NCI-H345 (cell line): Measurements from ENCODE around the gene KCTD10.
"Not testable (repeated sequence)": the region's sequence is repeated elsewhere in the genome, so short reads cannot be mapped to it uniquely, and the experiment has no call there.

Source experiments
- DNase-seq: peaks from one replicate; lab custom pipeline; 2025; lab: John Stamatoyannopoulos, UW

The KCTD10 gene

DNA sequence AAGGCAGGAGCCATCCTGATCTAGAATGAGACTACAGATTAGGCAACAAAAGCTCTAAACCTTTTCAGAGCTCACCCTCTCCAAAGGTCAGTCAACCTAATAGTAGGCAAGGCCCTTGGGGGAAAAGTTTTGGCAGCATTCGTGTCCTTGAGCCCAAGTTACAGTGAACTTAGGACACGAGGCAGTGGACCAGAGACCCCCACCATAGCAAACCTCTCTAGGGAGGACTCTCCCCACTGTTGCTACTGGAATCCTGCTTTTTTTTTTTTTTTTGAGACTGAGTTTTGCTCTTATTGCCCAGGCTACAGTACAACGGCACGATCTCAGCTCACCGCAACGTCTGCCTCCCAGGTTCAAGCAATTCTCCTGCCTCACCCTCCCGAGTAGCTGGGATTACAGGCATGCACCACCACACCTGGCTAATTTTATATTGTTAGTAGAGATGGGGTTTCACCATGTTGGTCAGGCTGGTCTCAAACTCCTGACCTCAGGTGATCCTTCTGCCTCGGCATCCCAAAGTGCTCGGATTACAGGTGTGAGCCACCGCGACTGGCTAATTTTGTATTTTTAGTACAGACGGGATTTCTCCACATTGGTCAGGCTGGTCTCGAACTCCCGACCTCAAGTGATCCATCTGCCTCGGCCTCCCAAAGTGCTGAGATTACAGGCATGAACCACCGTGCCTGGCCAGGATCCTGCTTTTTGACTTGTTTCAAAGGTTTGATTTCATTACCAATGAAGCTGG lies 3.4 kb downstream of the KCTD10 start:
- not testable (repeated sequence) for DNase-seq

- no peak for DNase-seq
These were observed 4.1 kb downstream of the KCTD10 start for GRCh38 chr12:109473006-109473405.

GRCh38 chr12:109469517-109469916 lies 7.6 kb downstream of the KCTD10 start:
- no peak for DNase-seq

DNA sequence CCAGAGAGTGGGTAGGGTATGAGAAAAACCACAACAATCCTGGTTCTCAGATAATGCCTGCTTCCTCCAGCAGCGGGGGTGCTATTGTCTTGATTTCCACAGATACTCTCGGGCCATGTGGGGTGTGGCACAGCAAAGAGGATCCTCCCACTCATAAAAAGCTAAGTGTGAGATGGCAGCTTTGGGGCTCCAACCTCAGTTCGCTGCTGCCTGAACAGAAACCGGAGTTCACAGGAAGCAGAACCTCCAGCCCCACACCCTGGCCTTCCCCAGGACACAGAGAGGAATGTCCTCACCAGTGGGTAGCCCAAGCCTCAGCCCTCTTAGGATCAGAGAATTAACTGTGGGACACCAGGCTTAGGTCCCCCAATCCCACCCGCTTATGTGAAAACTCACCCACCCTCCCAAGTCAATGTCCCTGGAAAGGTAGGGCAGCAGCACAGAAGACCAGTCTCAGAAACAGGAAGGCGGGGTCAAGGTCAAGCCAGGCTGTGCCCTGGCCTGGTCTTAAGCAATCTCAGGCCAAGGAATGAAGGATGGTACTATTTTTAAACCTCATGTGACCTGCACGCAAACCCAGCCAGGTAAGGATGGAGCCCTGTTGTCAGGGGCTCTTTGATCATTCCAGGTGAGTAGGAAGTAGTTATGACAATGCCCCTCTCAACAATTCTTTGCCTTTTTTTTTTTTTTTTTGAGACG lies 9.0 kb downstream of the KCTD10 start:
- no peak for DNase-seq

DNA sequence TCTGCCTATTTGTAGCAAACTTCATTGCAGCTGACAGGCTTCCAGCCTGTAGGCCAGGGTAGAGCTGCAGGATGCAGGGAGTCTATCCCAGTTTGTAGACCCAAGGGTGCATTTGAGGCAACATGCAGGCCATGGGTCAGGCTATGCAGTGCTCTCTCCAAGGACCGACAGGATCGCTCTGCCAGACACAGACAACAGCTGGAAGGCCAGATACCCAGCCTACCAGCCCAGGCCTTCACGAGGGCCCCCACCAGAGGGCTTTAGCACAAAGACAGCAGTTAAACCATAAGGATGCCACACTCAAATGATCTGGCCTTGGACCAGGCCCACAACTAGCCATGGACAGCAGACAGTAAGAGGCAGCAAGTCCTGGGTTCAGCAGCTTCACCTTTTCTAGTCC lies 10.3 kb downstream of the KCTD10 start:
- no peak for DNase-seq

DNA sequence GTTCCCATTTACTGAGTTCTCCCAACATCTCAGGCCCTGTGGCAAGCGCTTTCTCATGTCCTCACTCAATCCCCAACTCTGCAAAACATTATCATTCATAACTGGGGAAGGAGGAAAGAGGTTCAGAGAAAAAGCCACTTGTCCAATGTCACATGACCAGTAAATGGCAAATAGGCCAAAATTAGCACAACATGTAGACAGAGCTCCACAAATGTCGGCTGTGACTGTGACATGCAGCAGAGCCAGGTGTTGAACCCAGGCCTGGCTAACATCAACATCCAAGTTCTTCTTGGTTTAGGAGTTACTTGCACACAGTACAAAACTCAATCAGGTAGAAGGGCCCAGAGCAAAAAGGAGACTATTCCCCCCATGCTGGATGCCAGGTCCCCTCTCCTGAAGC lies 10.8 kb downstream of the KCTD10 start:
- no peak for DNase-seq

GRCh38 chr12:109464642-109465351 lies 12.3 kb downstream of the KCTD10 start:
- DNase-seq = no peak

DNA sequence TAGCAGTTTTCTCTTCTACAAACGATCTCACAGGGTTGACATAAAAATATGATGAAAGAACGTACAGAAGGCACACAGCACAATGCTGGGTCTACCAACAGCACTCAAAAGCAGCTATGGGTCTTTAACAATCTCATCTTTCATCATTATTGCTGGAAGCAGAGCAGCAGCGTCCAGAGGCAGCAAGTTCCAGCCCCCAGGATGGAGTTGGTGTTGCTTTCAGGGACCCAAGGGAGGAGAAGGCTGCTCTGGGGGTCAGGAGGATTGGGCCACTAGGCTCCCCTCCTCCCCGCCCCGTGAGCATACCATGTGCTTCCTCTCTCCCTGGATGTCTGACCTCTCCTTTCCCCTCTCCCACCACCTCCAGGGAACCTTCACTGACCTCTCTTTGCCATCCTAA lies 13.3 kb downstream of the KCTD10 start:
- no peak for DNase-seq

DNA sequence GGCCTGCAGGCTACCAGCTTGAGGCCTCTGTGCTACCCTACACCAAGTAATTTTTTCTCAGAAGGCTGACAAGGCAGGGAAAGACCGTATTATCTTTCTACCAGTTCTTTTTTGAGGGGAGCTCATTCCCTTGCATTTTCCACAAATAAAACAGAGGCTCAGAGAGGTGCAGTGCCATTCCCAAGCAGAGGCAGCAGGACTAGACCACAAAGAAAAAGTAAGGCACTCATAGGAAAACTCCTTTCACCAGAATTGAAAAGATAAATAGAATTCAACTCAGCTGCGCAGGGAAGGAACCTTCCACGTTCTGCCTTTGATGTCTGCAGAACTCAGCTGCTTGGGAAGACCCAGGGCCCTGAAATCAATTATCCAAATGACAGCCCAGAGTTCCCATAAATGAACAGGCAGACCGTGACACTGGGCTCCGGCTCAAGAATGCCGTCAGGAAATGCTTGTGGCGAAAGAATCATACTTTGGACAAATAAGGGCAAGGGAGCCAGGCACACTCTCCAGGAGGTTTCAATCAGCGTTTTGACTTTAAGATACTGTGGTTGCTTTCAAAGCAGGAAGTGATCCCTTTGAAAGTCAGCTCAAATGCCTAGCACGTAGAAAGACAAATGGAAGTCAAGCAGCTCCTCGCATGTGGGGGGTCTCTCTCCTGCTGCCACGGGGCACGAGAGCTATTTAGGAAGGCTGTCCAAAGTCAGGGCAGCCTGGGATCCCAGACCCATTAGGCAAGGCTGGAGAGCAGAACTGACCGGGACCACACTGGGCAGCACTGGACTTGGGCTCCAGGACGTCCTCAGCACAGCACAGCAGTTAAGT lies 14.0 kb downstream of the KCTD10 start:
- no peak for DNase-seq

- no peak for DNase-seq
These were observed 15.0 kb downstream of the KCTD10 start for GRCh38 chr12:109461846-109462756.

- DNase-seq = no peak
These were observed 15.9 kb downstream of the KCTD10 start for GRCh38 chr12:109461049-109461845.

GRCh38 chr12:109460538-109460937 lies 16.6 kb downstream of the KCTD10 start:
- no peak for DNase-seq

- no peak for DNase-seq
These were observed 17.9 kb downstream of the KCTD10 start for GRCh38 chr12:109459247-109459646.

GRCh38 chr12:109458771-109459208 lies 18.3 kb downstream of the KCTD10 start:
- DNase-seq = no peak

DNA sequence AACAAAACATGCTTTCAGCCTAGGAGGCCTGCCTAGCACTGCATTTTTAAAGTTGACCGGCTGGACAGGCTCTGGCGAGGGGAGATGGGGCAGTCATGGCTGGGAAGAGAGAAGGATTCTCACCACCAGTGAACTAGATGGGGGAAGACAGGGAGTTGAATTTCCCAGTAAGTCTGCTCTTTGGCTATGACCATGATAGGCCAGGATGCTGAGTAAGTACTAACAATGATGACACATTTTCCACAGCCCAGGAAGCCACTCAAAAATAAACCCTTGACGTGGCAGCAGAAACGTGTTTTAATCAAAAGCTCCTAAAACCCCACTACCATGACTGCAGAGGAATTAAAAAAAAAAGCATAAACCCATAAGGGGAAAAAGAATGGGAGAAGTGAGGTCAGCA lies 19.0 kb downstream of the KCTD10 start:
- no peak for DNase-seq

DNA sequence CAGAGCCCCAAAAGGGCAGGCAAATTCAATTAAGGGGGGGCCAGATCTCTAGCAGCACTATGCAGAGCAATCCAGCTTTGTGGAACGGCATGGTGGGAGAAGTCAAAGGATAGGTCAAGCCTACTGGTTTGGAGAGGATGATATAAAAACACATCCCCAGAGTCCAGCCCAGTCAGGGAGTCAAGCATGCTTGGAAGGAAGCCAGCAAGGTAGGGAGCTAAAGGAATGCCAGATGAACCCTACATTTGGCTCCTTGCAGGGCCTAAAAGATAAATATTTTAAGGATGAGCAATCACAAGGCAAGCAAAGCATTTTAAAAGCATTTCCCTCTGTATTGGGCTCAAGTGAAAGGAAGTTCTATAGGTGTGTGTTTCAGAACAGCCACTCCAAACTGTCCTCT lies 21.4 kb downstream of the KCTD10 start:
- DNase-seq = no peak

- no peak for DNase-seq
These were observed 24.6 kb downstream of the KCTD10 start for GRCh38 chr12:109452489-109452888.

- no peak for DNase-seq
These were observed 25.7 kb downstream of the KCTD10 start for GRCh38 chr12:109451400-109451799.

DNA sequence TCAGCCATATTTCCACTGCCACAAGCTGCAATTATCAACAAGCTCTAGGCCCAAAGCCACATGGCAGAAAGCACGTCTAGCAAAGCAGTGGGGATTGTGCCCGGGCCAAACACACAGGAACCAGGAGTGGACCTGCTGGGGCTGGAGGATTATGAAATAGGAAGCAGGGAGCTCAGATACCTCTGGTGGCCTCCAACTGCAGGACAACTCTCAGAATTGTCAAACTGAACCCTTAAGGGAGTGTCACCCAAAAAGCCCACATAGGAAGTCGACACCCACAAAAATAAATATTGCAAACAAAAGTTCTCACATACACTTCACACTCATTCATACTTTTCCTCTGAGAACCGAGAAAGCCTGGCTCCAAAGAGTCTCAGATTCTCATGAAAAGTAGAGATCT lies 26.1 kb downstream of the KCTD10 start:
- DNase-seq = no peak

DNA sequence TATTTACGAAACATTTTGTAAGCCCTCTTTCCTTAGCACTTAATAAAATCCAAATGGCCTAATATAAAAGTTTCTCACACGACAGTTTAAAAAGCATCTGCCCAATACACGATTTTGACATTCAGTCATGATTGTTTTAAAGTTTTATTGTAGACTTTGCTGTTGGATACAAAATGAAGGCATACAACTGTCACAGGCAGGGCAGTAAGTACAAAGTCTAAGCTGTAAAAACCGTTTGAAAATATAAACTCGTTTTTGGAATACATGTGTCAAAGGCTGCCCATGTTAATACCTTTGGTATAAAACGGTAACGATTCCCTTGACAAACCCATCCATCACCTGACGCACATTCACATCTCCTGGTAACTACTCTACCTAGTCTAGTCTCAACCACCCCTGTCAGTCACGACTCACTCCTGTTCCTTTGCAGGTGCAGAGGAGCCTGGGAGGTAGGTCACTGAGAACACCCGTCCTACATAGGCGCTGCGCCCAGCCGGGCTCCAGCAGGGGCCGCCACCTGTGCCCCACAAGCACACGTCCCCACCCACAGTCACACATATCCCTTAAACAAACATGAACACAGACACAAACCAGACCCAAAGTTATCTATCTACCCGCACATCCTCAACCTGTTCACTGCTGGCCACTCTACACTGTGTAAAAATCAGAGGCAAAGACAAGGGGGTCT lies 27.1 kb downstream of the KCTD10 start:
- no peak for DNase-seq
